Motor neuron (in vitro differentiated cells): ENCODE data around the gene OR1J2. TPM values are rescaled to one million over a fixed set of nuclear protein-coding genes. Genes with fewer than 3 reads are reported as not detected.
A peak's percentile ranks its signal among the peaks of the same experiment; 100 is the strongest.
"Not testable (repeated sequence)": the region's sequence is repeated elsewhere in the genome, so short reads cannot be mapped to it uniquely, and the experiment has no call there.

Experiments used
- ATAC-seq, 8 experiments: fragments of 200-7000 bp; cut with Tn5 transposase; replicated peaks in 6 of 8; 2 replicates each; pipeline ENCODE4 v1.8.0; 2021; ENCODE audit warnings: mild to moderate bottlenecking in 8 of 8, moderate library complexity in 8 of 8
- H3K27ac ChIP-seq, 2 donors: fragments of 250-450 bp; sonication (Bioruptor Pico); 2 replicates each; pipeline ENCODE4 v1.9.0; 2021; ENCODE audit warnings: antibody characterized with exemption in 2 of 2, mild to moderate bottlenecking in 2 of 2, moderate library complexity in 1 of 2
- H3K4me1 ChIP-seq, 2 donors: fragments of 250-450 bp; sonication (Bioruptor Pico); replicated peaks in 1 of 2; 2 replicates each; pipeline ENCODE4 v1.6.1; 2021; ENCODE audit warnings: antibody characterized with exemption in 2 of 2, mild to moderate bottlenecking in 2 of 2, moderate library complexity in 1 of 2
- H3K4me3 ChIP-seq, 5 donors: fragments of 250-450 bp; sonication (Bioruptor Pico); 2 replicates each; pipeline ENCODE4 v1.9.0; 2021; ENCODE audit warnings: antibody characterized with exemption in 5 of 5, mild to moderate bottlenecking in 5 of 5, moderate library complexity in 4 of 5
- WGBS, 10 experiments: fragments of 450-650 bp; shearing (Covaris generic); methylation state at CpG; one replicate each; pipeline ENCODE4 v1.0.0; 2022; 5-methylcytosine and 5-hydroxymethylcytosine counted together
- in situ Hi-C, 9 experiments: fragments of 400-800 bp; cut with MboI; loops; one replicate each; pipeline ENCODE4 v1.15.0; 2021; ENCODE audit warnings: low sequenced_read_pairs in 9 of 9, low pct_unique_long_range_greater_than_20kb in 2 of 9; ENCODE audit not compliant: unreplicated experiment in 9 of 9
- total RNA-seq, 8 experiments: library from RNA; unstranded; fragments of 300-600 nt; gene quantifications; 2 replicates each; pipeline versions ENCODE4 v1.2.3 to v1.2.4, GENCODE V29; 2022

The OR1J2 gene
- total RNA-seq, 8 experiments from 2014 or later, result not detected

GRCh38 chr9:122518226-122518625, 7.6 kb downstream of the OR1J2 start:
- H3K4me1 ChIP-seq, result no peaks in the 10 kb centered on the region
- 0 to 63% (median 27%) methylated on average over 1 to 2 of the region's 2 CpGs; no CpG with 5 or more reads in 4 of the 10 experiments for WGBS, 10 experiments
- in situ Hi-C loops, result no loop called here
- no peak for ATAC-seq
- H3K4me3 ChIP-seq, result no peak overlapping the region
- no peak overlapping the region for H3K27ac ChIP-seq

- H3K4me3 ChIP-seq, result no peak within 1 kb of the TSS
- 54 to 100% (median 75%) methylated on average over 3 to 4 of the region's 4 CpGs for WGBS, 10 experiments
Observed at GRCh38 chr9:122518841-122519240, 8.2 kb downstream of the OR1J2 start, which contains the start of gene OR1J4. Gene OR1J4 (plus strand): TSS chr9:122519141. CDS start chr9:122519141, 0 bp downstream.

GRCh38 chr9:122519376-122519775, 8.8 kb downstream of the OR1J2 start:
- H3K4me1 ChIP-seq, result no peaks in the 10 kb centered on the region
- no peak for ATAC-seq
- in situ Hi-C loops, result no loop called here
- no peak overlapping the region for H3K4me3 ChIP-seq
- 60 to 100% (median 87%) methylated on average over 1 to 3 of the region's 3 CpGs; no CpG with 5 or more reads in 3 of the 10 experiments for WGBS, 10 experiments
- H3K27ac ChIP-seq, result no peak overlapping the region

More at GRCh38 chr9:122518841-122519240, 8.2 kb downstream of the OR1J2 start, which contains the start of gene OR1J4:
- ATAC-seq, result no peak
- no peaks in the 10 kb centered on the region for H3K4me1 ChIP-seq
- no peak within 1 kb of the TSS for H3K27ac ChIP-seq
- in situ Hi-C loops, result no loop called here

GRCh38 chr9:122526602-122527001, 16.0 kb downstream of the OR1J2 start:
- no peak for ATAC-seq
- Histone ChIP-seq H3K4me1 (no peaks in the 10 kb centered on the region), H3K4me3 (no peak overlapping the region), H3K27ac (no peak overlapping the region)
- 4 to 100% (median 51%) methylated on average over 1 to 10 of the region's 10 CpGs; no CpG with 5 or more reads in 2 of the 10 experiments for WGBS, 10 experiments
- in situ Hi-C loops, result no loop called here

- no peak within 1 kb of the TSS for H3K27ac ChIP-seq
- no peak within 1 kb of the TSS for H3K4me3 ChIP-seq
- 22 to 100% (median 90%) methylated on average over 1 to 3 of the region's 3 CpGs; no CpG with 5 or more reads in 3 of the 10 experiments for WGBS, 10 experiments
- no peaks in the 10 kb centered on the region for H3K4me1 ChIP-seq
- in situ Hi-C loops, result no loop called here
- no peak for ATAC-seq
Observed at GRCh38 chr9:122527193-122527592, 16.6 kb downstream of the OR1J2 start, which contains the start of gene OR1N1. Gene OR1N1 (minus strand): TSS chr9:122527293. CDS start chr9:122527293, 0 bp downstream.

GRCh38 chr9:122531157-122531556, 20.6 kb downstream of the OR1J2 start:
- ATAC-seq, result not testable (repeated sequence)

GRCh38 chr9:122536134-122536533, 25.5 kb downstream of the OR1J2 start:
- in situ Hi-C loops, result no loop called here
- no peak for ATAC-seq
- no peak overlapping the region for H3K4me3 ChIP-seq
- 38 to 100% (median 88%) methylated on average over 1 of the region's 1 CpG; no CpG with 5 or more reads in 3 of the 10 experiments for WGBS, 10 experiments
- H3K27ac ChIP-seq, result no peak overlapping the region
- H3K4me1 ChIP-seq, result no peaks in the 10 kb centered on the region

More at GRCh38 chr9:122531157-122531556, 20.6 kb downstream of the OR1J2 start:
- in situ Hi-C loops, H3K4me1 ChIP-seq, H3K27ac ChIP-seq, H3K4me3 ChIP-seq: not testable (repeated sequence)
- 35 to 100% (median 66%) methylated on average over 1 to 4 of the region's 4 CpGs; no CpG with 5 or more reads in 5 of the 10 experiments for WGBS, 10 experiments

GRCh38 chr9:122537066-122537465, 26.5 kb downstream of the OR1J2 start:
- ATAC-seq, H3K4me1 ChIP-seq, H3K4me3 ChIP-seq, H3K27ac ChIP-seq, in situ Hi-C loops: not testable (repeated sequence)
- WGBS, 10 experiments, result 41 to 75% (median 63%) methylated on average over 3 to 7 of the region's 7 CpGs; no CpG with 5 or more reads in 2 of the 10 experiments

- Histone ChIP-seq H3K27ac (no peak overlapping the region), H3K4me3 (no peak overlapping the region), H3K4me1 (no peaks in the 10 kb centered on the region)
- ATAC-seq, result no peak
- WGBS, 10 experiments, result 0 to 67% (median 56%) methylated on average over 1 to 2 of the region's 2 CpGs; no CpG with 5 or more reads in 3 of the 10 experiments
- in situ Hi-C loops, result no loop called here
Observed at GRCh38 chr9:122538757-122539156, 28.2 kb downstream of the OR1J2 start.

- ATAC-seq, result peak in 1 of 8 experiments; percentile 33
- Histone ChIP-seq H3K4me3 (no peak overlapping the region), H3K27ac (no peak overlapping the region), H3K4me1 (no peaks in the 10 kb centered on the region)
- 17 to 85% (median 62%) methylated on average over 2 to 8 of the region's 8 CpGs for WGBS, 10 experiments
- in situ Hi-C loops, result no loop called here
Observed at GRCh38 chr9:122546196-122546595, 35.6 kb downstream of the OR1J2 start.

GRCh38 chr9:122551371-122551770, 40.8 kb downstream of the OR1J2 start:
- Histone ChIP-seq H3K4me1 (no peaks in the 10 kb centered on the region), H3K27ac (no peak overlapping the region), H3K4me3 (no peak overlapping the region)
- no peak for ATAC-seq
- 0 to 89% (median 54%) methylated on average over 1 to 5 of the region's 5 CpGs; no CpG with 5 or more reads in 1 of the 10 experiments for WGBS, 10 experiments
- in situ Hi-C loops, result no loop called here

GRCh38 chr9:122552812-122553211, 42.2 kb downstream of the OR1J2 start, which contains the start of gene OR1N2:
Gene OR1N2 (plus strand): TSS chr9:122553112. CDS start chr9:122553212, 100 bp downstream.
- no peak within 1 kb of the TSS for H3K27ac ChIP-seq
- H3K4me1 ChIP-seq, result no peaks in the 10 kb centered on the region
- no peak for ATAC-seq
- WGBS, 10 experiments, result 10 to 100% (median 65%) methylated on average over 2 of the region's 2 CpGs; no CpG with 5 or more reads in 4 of the 10 experiments
- in situ Hi-C loops, result no loop called here
- H3K4me3 ChIP-seq, result no peak within 1 kb of the TSS
